ENCODE results near the gene EXOSC7.

The EXOSC7 gene

DNA sequence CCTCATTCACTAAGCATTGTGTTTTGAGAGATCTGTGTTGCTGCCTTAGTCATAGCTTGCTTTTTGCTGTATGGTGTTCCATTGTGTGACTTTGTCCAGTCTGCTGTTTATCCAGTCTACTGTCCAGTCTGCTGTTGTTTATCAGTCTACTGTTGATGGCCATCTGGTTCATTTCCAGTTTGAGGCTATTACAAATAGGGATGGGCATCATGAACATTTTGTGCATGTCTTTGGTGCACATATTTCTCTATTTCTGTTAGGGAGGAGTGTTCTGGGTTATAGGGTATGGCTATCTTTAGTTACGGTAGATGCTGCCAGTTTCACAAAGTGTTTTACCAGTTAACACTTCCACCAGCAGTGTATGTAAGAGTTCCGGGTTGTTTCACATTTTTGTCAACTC lies 27.8 kb downstream of the EXOSC7 start:
- no peak overlapping the region for H2AFZ ChIP-seq (ENCODE audit: low read length, unreplicated experiment)
- peaks cover 46% of the 10 kb centered on the region for H3K36me3 ChIP-seq (ENCODE audit: insufficient read depth, low read length)
- H3K27ac ChIP-seq (ENCODE audit: low read depth, low read length): no peak overlapping the region
- H3K4me1 ChIP-seq (ENCODE audit: control insufficient read depth, insufficient read depth, low read length, unreplicated experiment): peaks cover 16% of the 10 kb centered on the region
- H3K27me3 ChIP-seq (ENCODE audit: insufficient read depth, low read length): no peaks in the 10 kb centered on the region
- H3K79me2 ChIP-seq (ENCODE audit: control insufficient read depth, insufficient read depth, low read length, unreplicated experiment): no peaks in the 10 kb centered on the region
- no peak overlapping the region for H3K4me3 ChIP-seq (ENCODE audit: low read depth, low read length)

DNA sequence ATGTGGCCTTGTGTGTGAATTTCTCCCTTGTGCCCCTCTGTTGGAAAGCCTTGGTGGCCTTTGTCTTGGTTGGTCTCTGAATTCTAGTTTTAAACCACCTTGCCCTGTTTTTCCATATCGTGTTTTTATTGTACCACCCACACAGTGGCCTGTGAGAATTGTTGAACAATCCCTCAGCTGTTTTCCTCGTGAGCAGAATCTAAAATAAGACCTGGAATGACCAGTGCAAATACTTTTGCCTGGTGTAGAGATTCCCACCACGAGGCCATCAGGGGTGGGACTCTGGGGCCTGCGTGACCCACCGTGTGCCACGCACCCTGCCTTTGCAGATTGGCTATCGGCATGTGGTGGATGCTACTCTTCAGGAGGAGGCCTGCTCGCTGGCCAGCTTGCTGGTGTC lies 31.0 kb downstream of the EXOSC7 start:
- Histone ChIP-seq H2AFZ (ENCODE audit: low read length, unreplicated experiment) (no peak overlapping the region), H3K79me2 (ENCODE audit: control insufficient read depth, insufficient read depth, low read length, unreplicated experiment) (no peaks in the 10 kb centered on the region), H3K4me3 (ENCODE audit: low read depth, low read length) (no peak overlapping the region), H3K27me3 (ENCODE audit: insufficient read depth, low read length) (no peaks in the 10 kb centered on the region), H3K36me3 (ENCODE audit: insufficient read depth, low read length) (peaks cover 32% of the 10 kb centered on the region), H3K4me1 (ENCODE audit: control insufficient read depth, insufficient read depth, low read length, unreplicated experiment) (peaks cover 37% of the 10 kb centered on the region), H3K27ac (ENCODE audit: low read depth, low read length) (no peak overlapping the region)

DNA sequence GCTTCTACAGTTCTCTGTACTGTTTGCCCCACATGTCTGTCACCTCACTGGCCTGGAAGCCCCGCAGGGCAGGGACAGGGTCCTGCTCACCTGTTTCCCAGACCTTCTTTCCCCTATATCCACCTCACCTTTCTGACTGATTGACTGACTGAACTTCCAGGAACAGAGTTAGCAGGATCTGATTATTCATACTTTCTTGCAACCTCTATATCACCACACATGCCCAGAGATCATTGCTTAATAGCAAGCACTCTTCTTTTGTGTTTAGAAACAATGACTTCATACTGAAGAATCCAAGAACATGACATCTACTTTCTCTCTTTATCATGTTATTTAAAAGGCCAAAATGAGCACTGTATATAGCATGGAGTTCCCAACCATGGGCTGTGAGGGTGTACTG lies 32.1 kb downstream of the EXOSC7 start:
- H3K27ac ChIP-seq (ENCODE audit: low read depth, low read length): peak overlapping the region; percentile 20
- peaks cover 27% of the 10 kb centered on the region for H3K36me3 ChIP-seq (ENCODE audit: insufficient read depth, low read length)
- H2AFZ ChIP-seq (ENCODE audit: low read length, unreplicated experiment): no peak overlapping the region
- H3K79me2 ChIP-seq (ENCODE audit: control insufficient read depth, insufficient read depth, low read length, unreplicated experiment): no peaks in the 10 kb centered on the region
- no peak overlapping the region for H3K4me3 ChIP-seq (ENCODE audit: low read depth, low read length)
- H3K27me3 ChIP-seq (ENCODE audit: insufficient read depth, low read length): no peaks in the 10 kb centered on the region
- H3K4me1 ChIP-seq (ENCODE audit: control insufficient read depth, insufficient read depth, low read length, unreplicated experiment): peaks cover 47% of the 10 kb centered on the region

DNA sequence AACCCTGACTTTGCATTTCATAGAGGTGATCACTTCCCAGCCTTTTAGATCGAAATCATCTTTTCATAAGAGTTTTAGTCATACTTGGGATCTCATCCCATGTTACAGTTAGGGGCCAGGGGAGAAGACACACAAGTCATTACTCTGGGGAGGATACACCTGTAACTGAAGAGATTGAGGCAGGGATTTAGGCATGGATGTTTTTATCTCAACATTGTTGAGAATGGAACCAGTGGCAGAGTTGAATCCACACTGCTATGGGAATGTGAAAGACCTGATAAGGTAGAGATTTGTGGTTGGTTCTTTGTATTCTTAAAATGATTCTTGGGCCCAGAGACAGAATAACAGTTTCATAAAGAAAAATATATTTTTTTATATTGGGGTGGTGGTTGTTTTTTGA lies 33.8 kb downstream of the EXOSC7 start:
- Histone ChIP-seq H3K27me3 (ENCODE audit: insufficient read depth, low read length) (no peaks in the 10 kb centered on the region), H3K4me3 (ENCODE audit: low read depth, low read length) (no peak overlapping the region), H3K4me1 (ENCODE audit: control insufficient read depth, insufficient read depth, low read length, unreplicated experiment) (peaks cover 54% of the 10 kb centered on the region), H3K79me2 (ENCODE audit: control insufficient read depth, insufficient read depth, low read length, unreplicated experiment) (no peaks in the 10 kb centered on the region), H3K36me3 (ENCODE audit: insufficient read depth, low read length) (peaks cover 20% of the 10 kb centered on the region), H2AFZ (ENCODE audit: low read length, unreplicated experiment) (no peak overlapping the region), H3K27ac (ENCODE audit: low read depth, low read length) (peak overlapping the region; percentile 93)

DNA sequence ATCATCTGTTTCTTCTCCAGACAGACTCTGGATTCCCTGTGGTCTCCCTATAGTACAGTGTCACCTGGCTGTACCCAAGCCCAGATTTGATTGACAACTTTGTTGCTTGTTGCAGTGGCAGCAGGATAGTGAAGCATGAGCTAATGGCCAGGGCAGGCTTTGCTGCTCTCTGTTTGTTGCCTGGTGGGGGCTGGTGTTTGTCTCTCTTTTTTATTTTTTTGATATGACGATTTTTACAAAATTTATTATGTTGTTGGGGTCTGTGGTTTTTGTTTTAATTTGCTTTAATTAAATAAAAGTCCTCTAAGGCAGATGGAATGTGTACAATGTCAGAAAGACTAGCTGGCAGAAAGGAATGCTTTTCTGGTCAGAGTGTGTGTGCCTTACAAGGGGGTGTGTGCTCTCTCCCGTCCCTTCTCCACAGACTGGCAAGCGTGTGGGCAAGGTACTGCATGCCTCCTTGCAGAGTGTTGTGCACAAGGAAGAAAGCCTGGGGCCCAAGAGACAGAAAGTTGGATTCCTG lies 34.8 kb downstream of the EXOSC7 start:
- Histone ChIP-seq H3K4me1 (ENCODE audit: control insufficient read depth, insufficient read depth, low read length, unreplicated experiment) (peaks cover 54% of the 10 kb centered on the region), H3K36me3 (ENCODE audit: insufficient read depth, low read length) (peaks cover 19% of the 10 kb centered on the region), H2AFZ (ENCODE audit: low read length, unreplicated experiment) (no peak overlapping the region), H3K79me2 (ENCODE audit: control insufficient read depth, insufficient read depth, low read length, unreplicated experiment) (no peaks in the 10 kb centered on the region), H3K4me3 (ENCODE audit: low read depth, low read length) (peak overlapping the region; percentile 45), H3K27me3 (ENCODE audit: insufficient read depth, low read length) (no peaks in the 10 kb centered on the region), H3K27ac (ENCODE audit: low read depth, low read length) (peak overlapping the region; percentile 93)

DNA sequence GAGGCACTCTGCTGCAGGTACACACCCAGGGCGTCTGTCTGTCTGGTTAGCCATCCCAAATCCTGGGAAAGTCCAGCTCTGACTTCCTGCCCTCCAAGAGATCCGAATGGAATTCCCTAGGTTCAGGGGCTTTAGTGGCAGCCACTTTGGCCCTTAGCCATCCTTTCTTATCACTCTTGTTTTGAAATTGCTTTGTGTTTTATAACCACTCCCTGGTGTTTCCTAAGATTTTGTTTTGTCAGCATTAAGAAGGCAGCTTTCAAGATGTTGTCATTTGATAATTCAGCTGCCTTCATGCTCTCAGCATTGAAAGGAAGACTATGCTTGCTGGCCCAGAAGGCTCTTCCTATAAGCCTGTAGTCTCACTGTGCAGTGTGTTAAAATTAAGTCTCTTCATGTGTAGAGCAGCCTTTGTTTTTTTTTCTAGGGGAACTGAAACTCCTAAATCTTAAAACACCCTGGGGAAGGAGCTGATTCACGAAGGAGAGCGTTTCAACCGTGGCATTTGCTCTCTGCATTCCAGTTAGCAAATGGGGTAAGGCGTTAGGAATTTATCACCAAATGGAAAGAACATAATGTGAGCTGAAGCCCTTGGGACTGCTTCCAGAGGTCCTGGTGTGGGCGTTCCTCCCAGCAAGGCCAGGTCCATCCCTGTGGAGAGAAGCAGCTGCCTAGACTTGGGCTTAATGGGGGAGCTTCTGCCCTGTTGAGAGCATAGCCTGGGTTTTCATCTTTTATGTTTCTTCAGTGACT lies 35.9 kb downstream of the EXOSC7 start:
- Histone ChIP-seq H3K27ac (ENCODE audit: low read depth, low read length) (peak overlapping the region; percentile 93), H3K36me3 (ENCODE audit: insufficient read depth, low read length) (peaks cover 21% of the 10 kb centered on the region), H3K4me3 (ENCODE audit: low read depth, low read length) (peak overlapping the region; percentile 45), H2AFZ (ENCODE audit: low read length, unreplicated experiment) (no peak overlapping the region), H3K4me1 (ENCODE audit: control insufficient read depth, insufficient read depth, low read length, unreplicated experiment) (peaks cover 54% of the 10 kb centered on the region), H3K79me2 (ENCODE audit: control insufficient read depth, insufficient read depth, low read length, unreplicated experiment) (no peaks in the 10 kb centered on the region), H3K27me3 (ENCODE audit: insufficient read depth, low read length) (no peaks in the 10 kb centered on the region)

DNA sequence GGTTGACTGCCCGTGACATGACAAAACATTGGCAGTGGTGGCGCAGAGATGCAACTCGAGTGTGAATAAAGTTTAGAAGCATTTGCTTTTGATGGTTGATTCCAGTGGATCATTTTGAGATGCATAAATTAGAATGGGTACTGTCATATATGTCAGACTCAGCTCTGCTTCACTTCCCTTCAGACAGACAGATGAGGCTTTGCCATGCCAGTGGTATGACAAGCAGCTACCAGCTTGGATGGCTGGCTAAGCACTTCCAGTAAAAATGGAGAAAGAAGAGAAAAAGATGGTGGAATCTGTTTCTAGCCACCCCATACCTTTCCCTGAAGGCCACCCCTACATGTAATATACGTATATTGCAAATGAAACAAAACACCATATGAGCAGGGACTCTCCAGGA lies 36.5 kb downstream of the EXOSC7 start:
- Histone ChIP-seq H2AFZ (ENCODE audit: low read length, unreplicated experiment) (no peak overlapping the region), H3K4me3 (ENCODE audit: low read depth, low read length) (no peak overlapping the region), H3K27ac (ENCODE audit: low read depth, low read length) (peak overlapping the region; percentile 93)

DNA sequence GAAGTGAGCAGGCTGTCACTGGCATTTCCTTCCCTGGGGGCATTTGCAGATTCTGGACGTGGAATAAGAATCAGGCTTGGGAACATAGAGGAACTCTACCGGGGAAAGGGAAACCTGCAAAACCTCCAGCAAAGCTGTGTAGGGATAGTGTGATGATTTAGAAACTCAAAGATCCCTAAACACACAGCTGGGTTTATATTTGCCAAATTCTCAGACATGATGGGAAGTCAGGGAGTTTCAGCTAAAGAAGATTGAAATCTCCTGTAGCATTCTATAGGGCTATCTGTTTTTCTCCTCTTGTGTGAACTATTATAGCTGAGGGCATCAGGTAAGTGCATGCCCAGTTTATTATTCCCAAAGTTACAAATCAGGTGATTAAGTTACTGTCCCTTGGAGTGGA lies 40.9 kb downstream of the EXOSC7 start:
- Histone ChIP-seq H3K4me3 (ENCODE audit: low read depth, low read length) (no peak overlapping the region), H3K27ac (ENCODE audit: low read depth, low read length) (no peak overlapping the region), H3K36me3 (ENCODE audit: insufficient read depth, low read length) (peaks cover 21% of the 10 kb centered on the region), H2AFZ (ENCODE audit: low read length, unreplicated experiment) (no peak overlapping the region), H3K27me3 (ENCODE audit: insufficient read depth, low read length) (no peaks in the 10 kb centered on the region), H3K79me2 (ENCODE audit: control insufficient read depth, insufficient read depth, low read length, unreplicated experiment) (no peaks in the 10 kb centered on the region), H3K4me1 (ENCODE audit: control insufficient read depth, insufficient read depth, low read length, unreplicated experiment) (peaks cover 18% of the 10 kb centered on the region)

More for the DNA sequence above, 36.5 kb downstream of the EXOSC7 start:
- no peaks in the 10 kb centered on the region for H3K79me2 ChIP-seq (ENCODE audit: control insufficient read depth, insufficient read depth, low read length, unreplicated experiment)
- H3K4me1 ChIP-seq (ENCODE audit: control insufficient read depth, insufficient read depth, low read length, unreplicated experiment): peaks cover 51% of the 10 kb centered on the region
- no peaks in the 10 kb centered on the region for H3K27me3 ChIP-seq (ENCODE audit: insufficient read depth, low read length)
- peaks cover 21% of the 10 kb centered on the region for H3K36me3 ChIP-seq (ENCODE audit: insufficient read depth, low read length)

DNA sequence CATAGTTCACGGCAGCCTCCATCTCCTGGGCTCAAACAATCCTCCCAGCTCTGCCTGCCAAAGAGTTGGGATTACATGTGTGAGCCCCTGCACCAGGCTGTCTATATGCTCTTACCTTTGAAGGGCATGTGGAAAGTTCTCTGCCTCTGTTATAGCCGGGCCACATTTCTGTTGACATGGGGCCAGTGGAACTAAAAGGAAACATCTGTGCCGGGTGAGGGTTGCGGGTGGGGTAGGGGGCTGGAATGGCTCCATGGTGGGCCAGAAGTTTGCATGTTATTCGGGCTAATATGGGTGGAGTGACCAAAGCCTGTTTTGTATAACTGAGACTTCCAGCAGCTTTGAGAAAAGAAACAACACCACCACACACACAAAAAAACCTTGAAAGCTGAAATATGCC lies 41.8 kb downstream of the EXOSC7 start:
- Histone ChIP-seq H3K79me2 (ENCODE audit: control insufficient read depth, insufficient read depth, low read length, unreplicated experiment) (no peaks in the 10 kb centered on the region), H3K4me3 (ENCODE audit: low read depth, low read length) (no peak overlapping the region), H3K27ac (ENCODE audit: low read depth, low read length) (no peak overlapping the region), H3K27me3 (ENCODE audit: insufficient read depth, low read length) (no peaks in the 10 kb centered on the region), H2AFZ (ENCODE audit: low read length, unreplicated experiment) (no peak overlapping the region), H3K36me3 (ENCODE audit: insufficient read depth, low read length) (peaks cover 19% of the 10 kb centered on the region), H3K4me1 (ENCODE audit: control insufficient read depth, insufficient read depth, low read length, unreplicated experiment) (peaks cover 10% of the 10 kb centered on the region)

DNA sequence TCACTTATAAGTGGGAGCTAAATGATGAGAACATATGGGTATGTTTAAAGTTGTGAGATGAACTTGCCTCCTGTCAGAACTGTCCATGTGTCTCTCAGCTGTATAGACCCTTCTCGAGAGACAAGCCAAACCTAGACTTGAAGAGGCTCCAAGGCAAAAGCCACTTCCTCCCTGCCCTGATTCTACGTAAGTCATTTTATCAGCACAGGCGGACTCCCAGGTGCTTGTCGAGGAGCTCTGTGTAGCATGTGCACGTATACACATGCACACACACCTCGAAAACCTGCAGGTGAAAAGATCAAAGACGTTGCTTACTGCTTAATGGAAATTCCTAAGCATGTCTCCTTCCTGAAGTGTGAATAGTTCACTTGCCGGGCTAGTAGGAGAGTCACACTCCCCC lies 44.5 kb downstream of the EXOSC7 start:
- Histone ChIP-seq H3K27me3 (ENCODE audit: insufficient read depth, low read length) (no peaks in the 10 kb centered on the region), H3K27ac (ENCODE audit: low read depth, low read length) (no peak overlapping the region), H3K79me2 (ENCODE audit: control insufficient read depth, insufficient read depth, low read length, unreplicated experiment) (no peaks in the 10 kb centered on the region), H3K36me3 (ENCODE audit: insufficient read depth, low read length) (0 out of 2 replicates have a peak, but pooled peaks cover 4% of the 10 kb centered on the region), H2AFZ (ENCODE audit: low read length, unreplicated experiment) (no peak overlapping the region), H3K4me3 (ENCODE audit: low read depth, low read length) (no peak overlapping the region), H3K4me1 (ENCODE audit: control insufficient read depth, insufficient read depth, low read length, unreplicated experiment) (peaks cover 9% of the 10 kb centered on the region)

Data from ACC112 (cell line).